PC-3 (cell line): Measurements from ENCODE around the gene SPACDR. TPM values are rescaled to one million over a fixed set of nuclear protein-coding genes. Genes with fewer than 3 reads are reported as not detected.

ENCODE experiments used
- ATAC-seq: fragments of 200-7000 bp; cut with Tn5 transposase; 2 replicates; pipeline ENCODE4 v1.9.1; 2020; ENCODE audit warnings: mild to moderate bottlenecking, moderate library complexity
- BruUV-seq: library from RNA; stranded (reverse); fragments of 400-500 nt; replicated peaks from 2 replicates; lab custom pipeline; 2021; lab: Mats Ljungman, UMichigan
- CTCF ChIA-PET: fragments of 300-600 bp; sonication (Branson Sonifier 250); formaldehyde crosslinking; loops from one replicate; lab custom pipeline; 2022; ENCODE audit warnings: antibody characterized with exemption; lab: Charles Lee
- POLR2A ChIA-PET: fragments of 300-600 bp; sonication (Branson Sonifier 250); formaldehyde crosslinking; loops from one replicate; lab custom pipeline; 2022; ENCODE audit warnings: antibody characterized with exemption; ENCODE audit not compliant: unreplicated experiment; lab: Charles Lee
- DNase-seq: peaks from one replicate; pipeline ENCODE4 v3.0.0-alpha.2; 2015
- H2AFZ ChIP-seq: fragments of 300-600 bp; sonication (generic); 2 replicates; pipeline ENCODE4 v1.6.0; 2016; ENCODE audit warnings: antibody characterized with exemption, low read length
- H3F3A ChIP-seq: fragments of 300-600 bp; sonication (generic); one replicate; pipeline ENCODE4 v1.6.0; 2017; ENCODE audit warnings: antibody characterized with exemption, low read length, control low read depth, mild to moderate bottlenecking; ENCODE audit not compliant: unreplicated experiment
- H3K27ac ChIP-seq: fragments of 300-600 bp; sonication (generic); 2 replicates; pipeline ENCODE4 v1.5.1; 2016; ENCODE audit warnings: mild to moderate bottlenecking, low read length
- H3K27me3 ChIP-seq: fragments of 300-600 bp; sonication (generic); 2 replicates; pipeline ENCODE4 v1.6.1; 2016; ENCODE audit warnings: low read length, mixed read lengths
- H3K36me3 ChIP-seq: fragments of 300-600 bp; sonication (generic); 2 replicates; pipeline ENCODE4 v1.6.1; 2016; ENCODE audit warnings: low read depth, mixed run types, low read length, mixed read lengths
- H3K4me1 ChIP-seq: fragments of 300-600 bp; sonication (generic); 2 replicates; pipeline ENCODE4 v1.5.1; 2016; ENCODE audit warnings: low read length; ENCODE audit not compliant: insufficient read depth
- H3K4me2 ChIP-seq: fragments of 300-600 bp; sonication (generic); 2 replicates; pipeline ENCODE4 v1.6.0; 2016; ENCODE audit warnings: low read length
- H3K4me3 ChIP-seq: fragments of 300-600 bp; sonication (generic); 2 replicates; pipeline ENCODE4 v1.5.1; 2016; ENCODE audit warnings: mild to moderate bottlenecking, low read length, mixed read lengths
- H3K79me2 ChIP-seq: fragments of 300-600 bp; sonication (generic); 2 replicates; pipeline ENCODE4 v1.6.1; 2017; ENCODE audit warnings: low read length, mixed read lengths
- H3K9ac ChIP-seq: fragments of 300-600 bp; sonication (generic); 2 replicates; pipeline ENCODE4 v1.6.0; 2016; ENCODE audit warnings: mild to moderate bottlenecking, low read length
- H3K9me2 ChIP-seq: fragments of 300-600 bp; sonication (generic); replicated peaks from 2 replicates; pipeline ENCODE4 v1.6.1; 2016; ENCODE audit warnings: mixed run types, low read length, mixed read lengths
- H3K9me3 ChIP-seq: fragments of 300-600 bp; sonication (generic); 2 replicates; pipeline ENCODE4 v1.6.1; 2016; ENCODE audit warnings: low read length, mixed read lengths
- H4K20me1 ChIP-seq: fragments of 300-600 bp; sonication (generic); 2 replicates; pipeline ENCODE4 v1.6.1; 2016; ENCODE audit warnings: low read length, mixed read lengths
- EZH2 ChIP-seq: fragments of 300-600 bp; sonication (generic); IDR thresholded peaks from one replicate; pipeline ENCODE4 v1.6.1; 2017; ENCODE audit warnings: antibody characterized with exemption, mild to moderate bottlenecking, low read length; ENCODE audit not compliant: unreplicated experiment
- EZH2phosphoT487 ChIP-seq: fragments of 300-600 bp; sonication (generic); IDR thresholded peaks from 2 replicates; pipeline ENCODE4 v1.6.1; 2018; ENCODE audit warnings: mild to moderate bottlenecking, antibody characterized with exemption, low read length, borderline replicate concordance
- intact Hi-C: fragments of 100-400 bp; cut with micrococcal nuclease; formaldehyde crosslinking; loops from 2 replicates; pipeline ENCODE4 v1.9.0; 2023
- total RNA-seq: library from RNA; depleted of rRNA; stranded (reverse); fragments of >200 nt; gene quantifications from 2 replicates; pipeline ENCODE4 v1.2.3, GENCODE V29; 2014
- TF ChIP-seq, protein P1 (sequence below): fragments of 300-600 bp; sonication (generic); conservative IDR thresholded peaks from 2 replicates; pipeline ENCODE4 v1.5.1; 2017; ENCODE audit warnings: antibody characterized with exemption, low read depth, mild to moderate bottlenecking, low read length

SPACDR gene
- total RNA-seq, 1 experiment from 2014 or later, result 0.11 TPM

DNA sequence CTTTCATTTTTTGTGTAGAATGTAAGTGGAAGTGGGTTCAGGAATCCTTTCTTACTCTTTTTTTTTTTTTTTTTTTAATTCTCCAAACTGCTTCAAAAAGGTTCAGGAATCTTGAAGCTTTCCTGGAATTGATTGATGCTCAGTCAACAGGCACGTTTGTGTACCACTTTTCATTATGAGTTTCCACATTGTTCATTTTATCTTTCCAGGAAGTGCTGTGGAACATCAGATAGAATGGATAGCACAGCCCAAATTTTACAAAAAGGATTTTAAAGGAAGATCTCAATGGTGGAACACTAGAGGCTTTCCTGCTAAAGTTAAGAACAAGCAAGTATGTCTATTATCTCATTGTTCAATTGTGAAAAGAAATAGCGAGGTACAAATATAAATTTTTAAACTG, 25.9 kb downstream of the SPACDR start:
- H3K27me3 ChIP-seq, result no peaks in the 10 kb centered on the region
- intact Hi-C loops, result no loop called here
- no peaks in the 10 kb centered on the region for H3K9me3 ChIP-seq
- no peak overlapping the region for H3K4me2 ChIP-seq
- H3K4me1 ChIP-seq, result peaks cover 14% of the 10 kb centered on the region
- BruUV-seq, result no TSS peak
- no peak overlapping the region for H2AFZ ChIP-seq
- H3K9me2 ChIP-seq, result no peaks in the 10 kb centered on the region
- CTCF ChIA-PET, result no interaction called here
- ATAC-seq (no peak), DNase-seq (no peak)
- no peaks in the 10 kb centered on the region for H4K20me1 ChIP-seq
- peaks cover 27% of the 10 kb centered on the region for H3K79me2 ChIP-seq
- no peak overlapping the region for H3K4me3 ChIP-seq
- no peak overlapping the region for H3K27ac ChIP-seq
- no peak overlapping the region for H3K9ac ChIP-seq
- TF ChIP-seq EZH2phosphoT487 (no peak), EZH2 (no peak)
- TF ChIP-seq, protein P1, sequence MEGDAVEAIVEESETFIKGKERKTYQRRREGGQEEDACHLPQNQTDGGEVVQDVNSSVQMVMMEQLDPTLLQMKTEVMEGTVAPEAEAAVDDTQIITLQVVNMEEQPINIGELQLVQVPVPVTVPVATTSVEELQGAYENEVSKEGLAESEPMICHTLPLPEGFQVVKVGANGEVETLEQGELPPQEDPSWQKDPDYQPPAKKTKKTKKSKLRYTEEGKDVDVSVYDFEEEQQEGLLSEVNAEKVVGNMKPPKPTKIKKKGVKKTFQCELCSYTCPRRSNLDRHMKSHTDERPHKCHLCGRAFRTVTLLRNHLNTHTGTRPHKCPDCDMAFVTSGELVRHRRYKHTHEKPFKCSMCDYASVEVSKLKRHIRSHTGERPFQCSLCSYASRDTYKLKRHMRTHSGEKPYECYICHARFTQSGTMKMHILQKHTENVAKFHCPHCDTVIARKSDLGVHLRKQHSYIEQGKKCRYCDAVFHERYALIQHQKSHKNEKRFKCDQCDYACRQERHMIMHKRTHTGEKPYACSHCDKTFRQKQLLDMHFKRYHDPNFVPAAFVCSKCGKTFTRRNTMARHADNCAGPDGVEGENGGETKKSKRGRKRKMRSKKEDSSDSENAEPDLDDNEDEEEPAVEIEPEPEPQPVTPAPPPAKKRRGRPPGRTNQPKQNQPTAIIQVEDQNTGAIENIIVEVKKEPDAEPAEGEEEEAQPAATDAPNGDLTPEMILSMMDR, result no peak
- H3K36me3 ChIP-seq, result peaks cover 15% of the 10 kb centered on the region
- POLR2A ChIA-PET, result interaction anchor here (0.7 kb wide), 1 partner anchor 1153 kb away, joined by 9 read pairs; no protein-coding TSS in a partner anchor
- H3F3A ChIP-seq, result peaks cover 9% of the 10 kb centered on the region

- POLR2A ChIA-PET, result interaction anchor here (0.6 to 1.0 kb wide), 2 partner anchors 42 to 175 kb away, joined by 4 to 5 read pairs; partner anchors contain the start of gene MOSPD3
- no peak overlapping the region for H2AFZ ChIP-seq
- H3K9me2 ChIP-seq, result no peaks in the 10 kb centered on the region
- no peak overlapping the region for H3K27ac ChIP-seq
- peaks cover 14% of the 10 kb centered on the region for H3K4me1 ChIP-seq
- H4K20me1 ChIP-seq, result no peaks in the 10 kb centered on the region
- no peak for DNase-seq
- peaks cover 9% of the 10 kb centered on the region for H3F3A ChIP-seq
- no peak overlapping the region; the same call in 1 of the 2 replicates for H3K9ac ChIP-seq
- peaks cover 19% of the 10 kb centered on the region for H3K36me3 ChIP-seq
- H3K9me3 ChIP-seq, result no peaks in the 10 kb centered on the region
- ATAC-seq, result no peak
- H3K4me3 ChIP-seq, result peak overlapping the region; percentile 97; the same call in 1 of the 2 replicates
- peaks cover 35% of the 10 kb centered on the region for H3K79me2 ChIP-seq
- CTCF ChIA-PET, result interaction anchor here (0.5 to 0.7 kb wide), 4 partner anchors 28 to 912 kb away, joined by 3 to 6 read pairs (median 4); no protein-coding TSS in a partner anchor
- H3K4me2 ChIP-seq, result peak overlapping the region; percentile 97; the same call in 1 of the 2 replicates
- no peak for TF ChIP-seq EZH2
- no TSS peak for BruUV-seq
- intact Hi-C loops, result no loop called here
- H3K27me3 ChIP-seq, result no peaks in the 10 kb centered on the region
Observed at GRCh38 chr7:100437150-100438100, 26.6 kb downstream of the SPACDR start.

DNA sequence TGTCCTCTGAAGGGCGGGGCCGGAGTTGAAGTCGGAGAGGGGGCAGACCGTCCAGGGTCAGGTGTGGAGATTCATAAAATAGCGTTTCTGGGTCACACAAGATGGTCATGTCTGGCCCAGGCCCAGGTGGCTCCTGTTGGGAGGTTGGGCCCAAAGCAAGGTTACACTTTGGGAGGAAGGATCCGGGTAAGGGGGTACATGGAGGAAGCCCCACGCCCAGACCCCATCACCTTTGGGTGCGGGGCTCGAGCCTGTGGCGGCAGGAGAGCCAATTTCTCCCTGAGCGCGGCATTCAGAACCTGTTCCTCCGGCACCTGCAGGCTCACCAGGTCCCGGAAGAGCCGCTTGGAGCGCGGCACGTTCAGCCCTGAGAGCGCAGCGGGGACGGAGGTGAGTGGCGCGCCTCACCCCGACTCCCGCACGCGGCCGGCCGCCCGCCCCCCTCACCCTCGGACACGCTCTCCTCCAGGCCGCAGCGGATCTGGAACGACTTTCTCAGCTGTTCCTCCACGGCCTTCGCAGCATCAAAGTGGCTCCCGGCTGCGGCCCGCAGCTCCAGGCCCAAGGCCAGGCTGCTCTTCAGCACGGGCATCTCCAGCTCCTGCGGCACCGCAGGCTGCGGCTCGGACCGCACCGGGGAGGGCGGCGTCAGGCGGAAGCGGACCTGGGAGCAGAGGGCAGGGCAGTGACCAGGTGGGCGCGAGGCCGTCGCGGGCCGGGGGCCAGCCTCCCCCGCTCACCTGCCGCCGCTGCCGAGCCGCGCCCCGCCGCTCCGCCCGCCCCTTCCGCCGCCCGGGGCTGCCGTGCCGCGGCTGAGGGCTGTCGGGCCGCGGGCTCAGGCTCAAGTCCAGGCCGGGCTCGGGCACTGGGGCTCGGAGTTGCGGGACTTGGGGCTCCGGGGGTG, 28.4 kb downstream of the SPACDR start:
- ChIA-PET POLR2A (interaction anchor here (1.0 kb wide), 1 partner anchor 177 kb away, joined by 4 read pairs; the partner anchor contains the start of gene MOSPD3), CTCF (interaction anchor here (0.5 kb wide), 1 partner anchor 11 kb away, joined by 6 read pairs; no protein-coding TSS in a partner anchor)
- no peaks in the 10 kb centered on the region for H3K9me2 ChIP-seq
- peak overlapping the region; percentile 86 for H3K9ac ChIP-seq
- H3K9me3 ChIP-seq, result no peaks in the 10 kb centered on the region
- peak overlapping the region; percentile 97 for H3K4me3 ChIP-seq
- intact Hi-C loops, result no loop called here
- ATAC-seq (peak; percentile 54), DNase-seq (peak; percentile 37)
- TSS peak; percentile 54 for BruUV-seq
- H3K27ac ChIP-seq, result peak overlapping the region; percentile 82
- H4K20me1 ChIP-seq, result no peaks in the 10 kb centered on the region
- peaks cover 52% of the 10 kb centered on the region for H3K79me2 ChIP-seq
- peaks cover 30% of the 10 kb centered on the region for H3K4me1 ChIP-seq
- H3K27me3 ChIP-seq, result no peaks in the 10 kb centered on the region
- peak overlapping the region; percentile 97 for H3K4me2 ChIP-seq
- no peak for TF ChIP-seq EZH2
- peak; percentile 55; the same call in 1 of the 2 replicates for TF ChIP-seq EZH2phosphoT487
- H2AFZ ChIP-seq, result peak overlapping the region; percentile 72
- peaks cover 22% of the 10 kb centered on the region for H3K36me3 ChIP-seq
- H3F3A ChIP-seq, result peaks cover 9% of the 10 kb centered on the region
